Measurements from ENCODE around the gene HLA-DMB.
A peak's percentile ranks its signal among the peaks of the same experiment; 100 is the strongest.

The HLA-DMB gene

GRCh38 chr6:32936239-32937152, 4.3 kb downstream of the HLA-DMB start:
- Histone ChIP-seq H4K20me1 (ENCODE audit: control insufficient read depth, insufficient read depth, low read depth, low read length) (no peaks in the 10 kb centered on the region), H3K4me1 (ENCODE audit: control insufficient read depth, low read length) (peaks cover 65% of the 10 kb centered on the region), H3K9me3 (ENCODE audit: control insufficient read depth, insufficient read depth, low read length) (no peaks in the 10 kb centered on the region), H3K4me3 (ENCODE audit: low read length) (no peak overlapping the region), H3K4me2 (ENCODE audit: low read length) (peak overlapping the region; percentile 90; the same call in 1 of the 2 replicates), H3K36me3 (ENCODE audit: control insufficient read depth, low read length) (peaks cover 74% of the 10 kb centered on the region), H3K79me2 (ENCODE audit: control insufficient read depth, low read length) (peaks cover 42% of the 10 kb centered on the region), H3K9me2 (replicated peaks; ENCODE audit: control insufficient read depth, low read length) (no peaks in the 10 kb centered on the region), H3K27me3 (ENCODE audit: control insufficient read depth, low read length) (no peaks in the 10 kb centered on the region), H3F3A (ENCODE audit: control insufficient read depth, insufficient read depth) (peaks cover 20% of the 10 kb centered on the region), H3K27ac (ENCODE audit: low read depth, low read length) (no peak overlapping the region)
- no peak for TF ChIP-seq EZH2phosphoT487 (IDR thresholded peaks at IDR 0.05; ENCODE audit: borderline replicate concordance, low read length)
- no peak for TF ChIP-seq CTCF (IDR thresholded peaks at IDR 0.05; ENCODE audit: low read depth, low read length, poor library complexity, severe bottlenecking)

GRCh38 chr6:32935551-32936238, 5.1 kb downstream of the HLA-DMB start:
- Histone ChIP-seq H3K4me2 (ENCODE audit: low read length) (no peak overlapping the region), H3K27ac (ENCODE audit: low read depth, low read length) (0 out of 2 replicates have a peak overlapping the region, but pooled peaks have one; percentile 10), H3K27me3 (ENCODE audit: control insufficient read depth, low read length) (no peaks in the 10 kb centered on the region), H3K36me3 (ENCODE audit: control insufficient read depth, low read length) (peaks cover 73% of the 10 kb centered on the region), H3K4me3 (ENCODE audit: low read length) (no peak overlapping the region), H4K20me1 (ENCODE audit: control insufficient read depth, insufficient read depth, low read depth, low read length) (no peaks in the 10 kb centered on the region), H3K79me2 (ENCODE audit: control insufficient read depth, low read length) (peaks cover 38% of the 10 kb centered on the region), H3F3A (ENCODE audit: control insufficient read depth, insufficient read depth) (peaks cover 16% of the 10 kb centered on the region), H3K9me2 (replicated peaks; ENCODE audit: control insufficient read depth, low read length) (no peaks in the 10 kb centered on the region), H3K4me1 (ENCODE audit: control insufficient read depth, low read length) (peaks cover 65% of the 10 kb centered on the region), H3K9me3 (ENCODE audit: control insufficient read depth, insufficient read depth, low read length) (no peaks in the 10 kb centered on the region)
- TF ChIP-seq EZH2phosphoT487 (IDR thresholded peaks at IDR 0.05; ENCODE audit: borderline replicate concordance, low read length) (no peak), CTCF (IDR thresholded peaks at IDR 0.05; ENCODE audit: low read depth, low read length, poor library complexity, severe bottlenecking) (no peak)

- Histone ChIP-seq H3K27me3 (ENCODE audit: control insufficient read depth, low read length) (no peaks in the 10 kb centered on the region), H3K36me3 (ENCODE audit: control insufficient read depth, low read length) (peaks cover 54% of the 10 kb centered on the region), H3K9me2 (replicated peaks; ENCODE audit: control insufficient read depth, low read length) (no peaks in the 10 kb centered on the region), H3F3A (ENCODE audit: control insufficient read depth, insufficient read depth) (peaks cover 21% of the 10 kb centered on the region), H3K9me3 (ENCODE audit: control insufficient read depth, insufficient read depth, low read length) (no peaks in the 10 kb centered on the region), H3K27ac (ENCODE audit: low read depth, low read length) (peak overlapping the region; percentile 26), H3K4me3 (ENCODE audit: low read length) (no peak overlapping the region), H3K79me2 (ENCODE audit: control insufficient read depth, low read length) (peaks cover 18% of the 10 kb centered on the region), H3K4me2 (ENCODE audit: low read length) (peak overlapping the region; percentile 15; the same call in 1 of the 2 replicates), H4K20me1 (ENCODE audit: control insufficient read depth, insufficient read depth, low read depth, low read length) (no peaks in the 10 kb centered on the region), H3K4me1 (ENCODE audit: control insufficient read depth, low read length) (peaks cover 60% of the 10 kb centered on the region)
- TF ChIP-seq EZH2phosphoT487 (IDR thresholded peaks at IDR 0.05; ENCODE audit: borderline replicate concordance, low read length) (no peak), CTCF (IDR thresholded peaks at IDR 0.05; ENCODE audit: low read depth, low read length, poor library complexity, severe bottlenecking) (peak; percentile 89)
Measured at GRCh38 chr6:32933661-32934085, 7.2 kb downstream of the HLA-DMB start.

Measured in DOHH2 (cell line).